Tibial nerve (tissue), 4 donors: ENCODE results near the gene C22orf39. TPM values are rescaled to one million over a fixed set of nuclear protein-coding genes. Genes with fewer than 3 reads are reported as not detected.

ENCODE experiments used
- DNase-seq, 2 donors: peaks; one replicate each; pipeline ENCODE4 v3.0.0-alpha.2; 2019; ENCODE audit warnings: low spot score in 2 of 2
- H3K27ac ChIP-seq, 4 donors: fragments of 200-600 bp; sonication (generic) in 3 of 4; one replicate each; pipeline ENCODE4 v1.5.1; 2017 to 2019; ENCODE audit warnings: mild to moderate bottlenecking in 1 of 4
- H3K27me3 ChIP-seq, 2 donors: fragments of 200-600 bp; sonication (generic) in 1 of 2; one replicate each; pipeline versions ENCODE4 v1.5.1 to v1.6.0; 2017 to 2019
- H3K36me3 ChIP-seq, 3 donors: fragments of 200-600 bp; sonication (generic); one replicate each; pipeline ENCODE4 v1.5.1; 2018 to 2019
- H3K4me1 ChIP-seq, 4 donors: fragments of 200-600 bp; sonication (generic) in 3 of 4; one replicate each; pipeline ENCODE4 v1.5.1; 2017 to 2019
- H3K4me3 ChIP-seq, 4 donors: fragments of 200-600 bp; sonication (generic) in 3 of 4; one replicate each; pipeline ENCODE4 v1.5.1; 2017 to 2019; ENCODE audit warnings: mild to moderate bottlenecking in 1 of 4, moderate library complexity in 1 of 4
- H3K9me3 ChIP-seq, 4 donors: fragments of 200-600 bp; sonication (generic) in 3 of 4; one replicate each; pipeline ENCODE4 v1.5.1; 2017 to 2019
- CTCF ChIP-seq, 5 experiments: fragments of 200-600 bp in 3 of 5; fragments of 450-650 bp in 2 of 5; sonication (generic) in 3 of 5; IDR thresholded peaks; one replicate each; pipeline ENCODE4 v1.5.1; 2016 to 2019; ENCODE audit warnings: antibody characterized with exemption in 5 of 5, mild to moderate bottlenecking in 3 of 5, moderate library complexity in 2 of 5
- EP300 ChIP-seq, 2 donors: sonication (generic); formaldehyde crosslinking; IDR thresholded peaks; one replicate each; pipeline ENCODE4 v1.6.1; 2017; ENCODE audit warnings: antibody characterized with exemption in 2 of 2, mild to moderate bottlenecking in 1 of 2
- POLR2A ChIP-seq, 2 donors: fragments of 450-650 bp; IDR thresholded peaks; one replicate each; pipeline ENCODE4 v1.6.1; 2017; ENCODE audit warnings: antibody characterized with exemption in 2 of 2, mild to moderate bottlenecking in 2 of 2, moderate library complexity in 2 of 2
- WGBS, 2 donors: methylation state at CpG; one replicate each; pipeline ENCODE4 v1.1.5; 2018; 5-methylcytosine and 5-hydroxymethylcytosine counted together
- total RNA-seq, 4 donors: library from RNA; depleted of rRNA; stranded (reverse); fragments of >200 nt; gene quantifications; one replicate each; pipeline ENCODE4 v1.1.0, GENCODE V29; 2016

C22orf39 gene
- total RNA-seq, 4 donors from 2014 or later, result 58.5 to 101 (median 75.1) TPM

- Histone ChIP-seq H3K36me3 (peaks cover 0 to 90% (median 0%) of the 10 kb centered on the region in 3 donors), H3K4me3 (no peak overlapping the region), H3K9me3 (no peaks in the 10 kb centered on the region), H3K27me3 (no peaks in the 10 kb centered on the region), H3K4me1 (no peaks in the 10 kb centered on the region), H3K27ac (no peak overlapping the region)
- WGBS, 2 donors, result 87 to 94% methylated on average over 8 of the region's 8 CpGs
- no peak for DNase-seq
- no peak for TF ChIP-seq CTCF (IDR thresholded peaks at IDR 0.05)
These were observed 10.4 kb upstream of the C22orf39 start for GRCh38 chr22:19457828-19458428.

DNA sequence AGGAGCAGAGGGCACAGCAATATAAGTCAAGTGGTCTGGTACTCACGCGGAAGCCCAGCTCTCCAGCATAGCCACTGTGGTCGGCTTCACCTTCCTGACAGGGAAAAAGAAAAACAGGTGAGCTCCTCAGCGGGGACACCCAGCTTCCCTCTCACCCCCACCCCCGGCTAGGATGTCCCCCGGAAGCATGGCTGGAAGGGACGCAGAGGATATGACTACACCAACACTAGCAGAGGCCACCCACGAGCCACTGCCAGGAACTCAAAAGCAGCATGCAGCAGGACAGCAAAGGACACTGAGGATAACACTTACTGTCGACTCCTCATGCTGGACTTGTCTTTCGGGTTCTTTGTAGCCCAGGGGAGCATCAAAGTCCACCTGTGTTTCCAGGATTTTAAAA is 9.0 kb upstream of the C22orf39 start:
- Histone ChIP-seq H3K9me3 (no peaks in the 10 kb centered on the region), H3K27me3 (no peaks in the 10 kb centered on the region), H3K4me3 (no peak overlapping the region), H3K27ac (no peak overlapping the region), H3K4me1 (no peaks in the 10 kb centered on the region), H3K36me3 (peaks cover 0 to 90% (median 0%) of the 10 kb centered on the region in 3 donors)
- WGBS, 2 donors, result 90% methylated on average over 10 of the region's 10 CpGs
- DNase-seq, result no peak
- TF ChIP-seq CTCF (IDR thresholded peaks at IDR 0.05) (no peak), EP300 (IDR thresholded peaks at IDR 0.05) (no peak), POLR2A (IDR thresholded peaks at IDR 0.05) (no peak)

DNA sequence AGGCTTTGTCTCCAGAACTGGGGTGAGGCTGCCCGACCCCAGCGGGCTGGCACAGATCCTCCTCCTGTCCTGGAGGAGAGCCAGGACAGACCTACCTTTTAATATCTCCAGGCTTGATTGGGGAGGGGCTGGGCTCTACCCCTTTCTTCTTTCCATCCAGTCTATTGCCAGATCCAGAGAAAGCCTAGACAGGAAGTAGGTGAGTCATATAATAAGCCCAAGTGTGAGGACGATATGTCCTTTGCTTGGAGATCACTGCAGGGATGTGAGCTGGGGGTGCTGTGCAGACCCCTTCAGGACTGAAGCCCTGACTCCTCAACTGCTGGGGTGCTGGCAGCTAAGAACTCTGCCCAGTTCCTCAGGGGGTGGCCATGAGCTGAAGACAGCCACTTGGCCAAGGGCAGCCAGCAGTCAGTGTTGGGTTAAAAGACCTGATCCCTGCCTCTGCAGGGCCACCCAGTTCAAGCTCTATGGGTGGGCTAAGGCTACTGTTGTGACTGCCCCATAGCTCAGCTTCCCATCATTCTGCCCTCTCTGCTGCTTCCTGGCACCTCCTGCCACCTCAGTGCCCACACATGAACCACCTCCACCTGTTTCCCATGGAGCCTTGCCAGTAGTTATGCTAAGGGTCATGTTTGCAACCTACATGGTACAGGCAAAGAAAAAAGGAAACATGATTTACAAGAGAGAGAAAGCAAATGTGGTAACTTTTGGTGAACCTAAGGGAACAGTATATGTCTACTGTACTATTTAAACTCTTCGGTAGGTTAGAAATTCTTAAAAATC is 8.3 kb upstream of the C22orf39 start:
- Histone ChIP-seq H3K36me3 (peaks cover 0 to 87% (median 0%) of the 10 kb centered on the region in 3 donors), H3K9me3 (no peaks in the 10 kb centered on the region), H3K4me3 (no peak overlapping the region), H3K4me1 (no peaks in the 10 kb centered on the region), H3K27ac (no peak overlapping the region), H3K27me3 (no peaks in the 10 kb centered on the region)
- DNase-seq, result no peak
- 68 to 69% methylated on average over 4 of the region's 4 CpGs for WGBS, 2 donors
- no peak for TF ChIP-seq CTCF (IDR thresholded peaks at IDR 0.05)
- no peak for TF ChIP-seq POLR2A (IDR thresholded peaks at IDR 0.05)
- TF ChIP-seq EP300 (IDR thresholded peaks at IDR 0.05), result no peak

DNA sequence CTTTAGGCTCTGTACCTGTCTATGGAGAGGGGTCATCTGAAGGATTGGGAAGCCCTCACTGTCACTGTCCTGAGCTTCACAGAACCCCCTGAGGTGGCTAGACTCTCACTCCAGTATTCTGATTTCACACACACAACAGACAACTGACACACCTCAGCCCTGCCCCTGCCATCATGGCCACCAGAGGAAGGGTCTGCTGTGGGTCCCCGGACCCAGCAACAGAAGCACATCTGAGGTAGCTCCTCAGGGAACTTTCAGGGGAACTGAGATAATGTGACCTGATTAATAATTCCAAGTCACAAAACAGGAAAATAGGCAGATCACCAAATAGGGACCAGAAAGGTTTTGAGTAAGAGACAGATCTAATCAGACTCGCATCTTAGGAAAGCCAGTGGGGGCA is 7.5 kb upstream of the C22orf39 start:
- Histone ChIP-seq H3K9me3 (no peaks in the 10 kb centered on the region), H3K27me3 (no peaks in the 10 kb centered on the region), H3K27ac (no peak overlapping the region), H3K36me3 (peaks cover 0 to 85% (median 0%) of the 10 kb centered on the region in 3 donors), H3K4me3 (no peak overlapping the region), H3K4me1 (no peaks in the 10 kb centered on the region)
- DNase-seq, result no peak
- TF ChIP-seq POLR2A (IDR thresholded peaks at IDR 0.05) (no peak), CTCF (IDR thresholded peaks at IDR 0.05) (no peak), EP300 (IDR thresholded peaks at IDR 0.05) (no peak)
- WGBS, 2 donors, result 96% methylated on average over 2 of the region's 2 CpGs

GRCh38 chr22:19454156-19454555 is 6.6 kb upstream of the C22orf39 start:
- H3K4me1 ChIP-seq, result no peaks in the 10 kb centered on the region
- no peaks in the 10 kb centered on the region for H3K9me3 ChIP-seq
- H3K27ac ChIP-seq, result no peak overlapping the region
- no peak overlapping the region for H3K4me3 ChIP-seq
- peaks cover 0 to 78% (median 0%) of the 10 kb centered on the region in 3 donors for H3K36me3 ChIP-seq
- no peak for TF ChIP-seq POLR2A (IDR thresholded peaks at IDR 0.05)
- no peak for TF ChIP-seq CTCF (IDR thresholded peaks at IDR 0.05)
- TF ChIP-seq EP300 (IDR thresholded peaks at IDR 0.05), result no peak
- WGBS, 2 donors, result 80 to 82% methylated on average over 6 of the region's 6 CpGs
- H3K27me3 ChIP-seq, result no peaks in the 10 kb centered on the region
- DNase-seq, result no peak
